Progenitor cell of endocrine pancreas (in vitro differentiated cells): ENCODE results near the gene MAL. TPM values are rescaled to one million over a fixed set of nuclear protein-coding genes. Genes with fewer than 3 reads are reported as not detected.

ENCODE experiments used
- DNase-seq: peaks from one replicate; pipeline ENCODE4 v3.0.0; 2021; ENCODE audit warnings: low spot score; ENCODE audit not compliant: unreplicated experiment
- H3K27ac Mint-ChIP-seq: 2 replicates; pipeline ENCODE4 v1.8.0; 2021; ENCODE audit warnings: mild to moderate bottlenecking, moderate library complexity, mixed read lengths
- H3K27me3 Mint-ChIP-seq: 2 replicates; pipeline ENCODE4 v1.8.0; 2021; ENCODE audit warnings: mixed read lengths
- H3K36me3 Mint-ChIP-seq: 2 replicates; pipeline ENCODE4 v1.8.0; 2022; ENCODE audit warnings: mixed read lengths; ENCODE audit not compliant: insufficient read depth
- H3K4me1 Mint-ChIP-seq: 2 replicates; pipeline ENCODE4 v1.8.0; 2021; ENCODE audit warnings: low read depth, mixed read lengths
- H3K4me3 Mint-ChIP-seq: 2 replicates; pipeline ENCODE4 v1.8.0; 2021; ENCODE audit warnings: low read depth, mild to moderate bottlenecking, moderate library complexity, mixed read lengths
- H3K9me3 Mint-ChIP-seq: 2 replicates; pipeline ENCODE4 v1.8.0; 2021; ENCODE audit warnings: low read depth, mixed read lengths
- CTCF ChIP-seq: fragments of 200-600 bp; sonication (generic); IDR thresholded peaks from one replicate; pipeline ENCODE4 v1.5.0; 2021; ENCODE audit warnings: antibody characterized with exemption, mild to moderate bottlenecking; ENCODE audit not compliant: unreplicated experiment
- long read RNA-seq: library from polyadenylated mRNA; unstranded; transcript quantifications from one replicate; pipeline ENCODE4 v2.0.0, GENCODE V29; 2020
- total RNA-seq: library from RNA; stranded (reverse); gene quantifications from 2 replicates; pipeline ENCODE4 v1.2.1, GENCODE V29; 2021

MAL gene
- total RNA-seq, result not detected in 2 replicates
- long read RNA-seq, result 0 reads

DNA sequence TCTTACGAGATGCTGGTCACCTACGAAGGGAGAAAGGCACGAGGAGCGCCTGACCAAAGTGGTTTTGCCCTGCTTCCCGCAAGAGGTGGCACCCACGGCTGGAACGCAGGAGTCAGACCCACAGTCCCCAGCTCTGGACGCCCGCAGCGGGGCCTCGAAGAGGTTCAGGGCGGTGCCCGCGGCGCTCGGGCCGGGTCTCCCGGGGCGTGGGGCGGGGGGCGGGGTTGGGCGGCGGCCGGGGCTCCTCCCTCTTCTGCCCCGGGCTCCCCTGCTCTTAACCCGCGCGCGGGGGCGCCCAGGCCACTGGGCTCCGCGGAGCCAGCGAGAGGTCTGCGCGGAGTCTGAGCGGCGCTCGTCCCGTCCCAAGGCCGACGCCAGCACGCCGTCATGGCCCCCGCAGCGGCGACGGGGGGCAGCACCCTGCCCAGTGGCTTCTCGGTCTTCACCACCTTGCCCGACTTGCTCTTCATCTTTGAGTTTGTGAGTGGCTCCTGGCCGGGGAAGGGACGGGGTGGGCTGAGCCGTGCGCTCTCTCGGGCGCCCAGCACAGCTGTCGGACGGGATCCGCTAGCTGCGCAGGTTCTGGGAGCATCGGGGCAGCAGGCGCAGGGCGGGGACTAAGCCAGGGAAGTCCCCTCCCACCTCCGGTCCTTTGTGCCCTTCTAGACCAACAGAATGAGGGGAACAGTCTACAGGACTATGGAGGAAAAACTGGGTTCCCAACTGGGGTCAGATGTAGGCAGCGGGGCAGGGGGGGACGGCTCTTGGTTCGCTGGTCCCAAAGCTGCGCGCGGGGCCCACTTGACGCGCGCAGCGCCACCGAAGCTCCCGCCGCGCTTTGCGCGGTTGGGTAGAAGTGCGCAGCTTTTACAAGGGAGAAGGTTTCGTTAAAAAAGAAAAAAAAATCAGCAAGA, at the start of gene MAL:
MAL (plus strand) TSS at position 303 of the 914 bp plus-strand sequence; CDS start at position 388, 85 bp downstream.
- peaks cover 10% of the 10 kb centered on the region for H3K4me1 Mint-ChIP-seq
- peaks cover 81% of the 10 kb centered on the region for H3K27me3 Mint-ChIP-seq
- no peaks in the 10 kb centered on the region for H3K9me3 Mint-ChIP-seq
- H3K4me3 Mint-ChIP-seq, result peak within 1 kb of the TSS; percentile 68
- H3K36me3 Mint-ChIP-seq, result no peaks in the 10 kb centered on the region
- H3K27ac Mint-ChIP-seq, result no peak within 1 kb of the TSS
- DNase-seq, result no peak
- TF ChIP-seq CTCF, result no peak

DNA sequence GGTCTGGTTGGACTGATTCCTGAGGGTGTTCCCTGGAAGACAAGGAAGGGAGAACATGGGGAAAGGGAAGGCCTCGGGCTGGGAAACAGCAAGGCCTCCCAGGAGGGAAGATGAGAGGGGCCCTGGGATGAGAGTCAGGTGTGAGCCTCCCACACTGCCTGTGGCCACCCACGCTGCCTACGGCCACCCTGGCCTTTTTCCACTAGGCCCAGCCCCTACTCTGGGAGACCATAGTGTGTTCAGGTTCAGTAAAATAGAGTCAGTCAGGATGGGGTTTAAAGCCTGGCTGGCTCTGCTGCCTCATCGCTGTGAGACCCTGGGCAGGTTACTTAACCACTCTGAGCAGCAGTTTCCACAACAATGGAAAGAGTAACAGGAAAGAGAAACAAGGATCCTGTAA, 47.7 kb upstream of the MAL start:
- no peaks in the 10 kb centered on the region for H3K9me3 Mint-ChIP-seq
- no peak overlapping the region for H3K4me3 Mint-ChIP-seq
- no peak for DNase-seq
- H3K27ac Mint-ChIP-seq, result no peak overlapping the region
- no peak for TF ChIP-seq CTCF
- H3K36me3 Mint-ChIP-seq, result no peaks in the 10 kb centered on the region
- H3K4me1 Mint-ChIP-seq, result no peaks in the 10 kb centered on the region
- peaks cover 20% of the 10 kb centered on the region for H3K27me3 Mint-ChIP-seq

- no peak overlapping the region for H3K27ac Mint-ChIP-seq
- H3K4me3 Mint-ChIP-seq, result no peak overlapping the region
- H3K4me1 Mint-ChIP-seq, result no peaks in the 10 kb centered on the region
- H3K36me3 Mint-ChIP-seq, result no peaks in the 10 kb centered on the region
- TF ChIP-seq CTCF, result no peak
- DNase-seq, result no peak
- H3K9me3 Mint-ChIP-seq, result no peaks in the 10 kb centered on the region
- peaks cover 17% of the 10 kb centered on the region for H3K27me3 Mint-ChIP-seq
Measured at GRCh38 chr2:94978917-94979316, 46.6 kb upstream of the MAL start.

- Mint-ChIP-seq H3K27me3 (peaks cover 22% of the 10 kb centered on the region), H3K4me3 (no peak overlapping the region), H3K4me1 (no peaks in the 10 kb centered on the region), H3K36me3 (no peaks in the 10 kb centered on the region), H3K27ac (no peak overlapping the region), H3K9me3 (no peaks in the 10 kb centered on the region)
- no peak for DNase-seq
- no peak for TF ChIP-seq CTCF
Measured at GRCh38 chr2:94979406-94980375, 45.8 kb upstream of the MAL start.

DNA sequence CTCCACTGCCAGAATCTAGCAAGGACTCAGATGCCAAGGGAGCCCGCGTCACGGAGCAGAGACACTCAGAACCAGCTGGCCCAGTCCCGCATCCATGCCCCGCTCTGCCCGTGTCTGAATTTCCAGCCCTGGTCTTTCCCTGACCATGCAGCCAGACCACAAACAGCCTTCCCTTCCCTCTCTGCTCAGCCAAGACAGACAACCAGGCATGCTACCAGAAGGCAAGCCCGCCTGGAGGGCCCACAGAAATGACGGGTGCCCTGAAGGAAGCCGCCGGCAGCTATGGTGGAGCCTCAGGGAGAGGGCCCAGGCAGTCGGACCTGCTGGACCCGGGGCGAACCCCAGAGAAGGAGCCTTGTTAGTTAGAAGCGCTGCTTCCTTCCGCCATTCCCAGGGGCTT, 45.1 kb upstream of the MAL start:
- H3K4me1 Mint-ChIP-seq, result no peaks in the 10 kb centered on the region
- H3K27me3 Mint-ChIP-seq, result peaks cover 23% of the 10 kb centered on the region
- TF ChIP-seq CTCF, result no peak
- no peak for DNase-seq
- H3K27ac Mint-ChIP-seq, result no peak overlapping the region
- H3K36me3 Mint-ChIP-seq, result no peaks in the 10 kb centered on the region
- H3K4me3 Mint-ChIP-seq, result no peak overlapping the region
- no peaks in the 10 kb centered on the region for H3K9me3 Mint-ChIP-seq
